ENCODE data around the gene FOLH1. TPM values are rescaled to one million over a fixed set of nuclear protein-coding genes. Genes with fewer than 3 reads are reported as not detected.
A peak's percentile ranks its signal among the peaks of the same experiment; 100 is the strongest.
"Not testable (repeated sequence)": the region's sequence is repeated elsewhere in the genome, so short reads cannot be mapped to it uniquely, and the experiment has no call there.

Gene FOLH1
- polyA plus RNA-seq (2013, experiment 1 of 2) = not detected
- polyA plus RNA-seq (2013, experiment 2 of 2) = not detected

- H3K9me3 ChIP-seq (ENCODE audit: control insufficient read depth, low read length) = no peaks in the 10 kb centered on the region
- H3K27me3 ChIP-seq (ENCODE audit: control insufficient read depth in 1 of 2, insufficient read depth in 1 of 2, low read length in 2 of 2) = no peaks in the 10 kb centered on the region
- no peak within 1 kb of the TSS for H2AFZ ChIP-seq (ENCODE audit: low read depth, low read length)
- H3K4me3 ChIP-seq (ENCODE audit: insufficient read depth in 1 of 2, low read depth in 1 of 2, low read length in 2 of 2) = peak within 1 kb of the TSS in 1 of 2 experiments; percentile 82
- no peak within 1 kb of the TSS for H3K27ac ChIP-seq (ENCODE audit: low read length, poor library complexity, severe bottlenecking)
- no peak within 1 kb of the TSS for H2BK5ac ChIP-seq (ENCODE audit: low read depth, low read length, poor library complexity, severe bottlenecking)
- no peak within 1 kb of the TSS for H2AK5ac ChIP-seq (ENCODE audit: low read length, severe bottlenecking)
- no peak within 1 kb of the TSS for H4K91ac ChIP-seq (ENCODE audit: low read length)
- no peak within 1 kb of the TSS for H3K23ac ChIP-seq (ENCODE audit: low read length in 2 of 2)
- no peak within 1 kb of the TSS for H4K8ac ChIP-seq (ENCODE audit: low read length)
- no peak within 1 kb of the TSS for H3K4me2 ChIP-seq (ENCODE audit: low read length, poor library complexity, severe bottlenecking)
- no peaks in the 10 kb centered on the region for H3K4me1 ChIP-seq (ENCODE audit: control insufficient read depth, insufficient read depth, low read depth, low read length)
- no peak within 1 kb of the TSS for H2BK120ac ChIP-seq (ENCODE audit: low read depth, low read length)
- 92% methylated on average over 46 of the region's 48 CpGs for WGBS
- no peak within 1 kb of the TSS for H2BK15ac ChIP-seq (ENCODE audit: low read depth, poor library complexity, severe bottlenecking)
- no peak within 1 kb of the TSS for H3K18ac ChIP-seq (ENCODE audit: low read depth in 1 of 2, low read length in 2 of 2)
- no peak within 1 kb of the TSS for H3K14ac ChIP-seq (ENCODE audit: low read length in 2 of 2)
- H3K9ac ChIP-seq (ENCODE audit: low read length) = peak within 1 kb of the TSS; percentile 63
- H3K36me3 ChIP-seq (ENCODE audit: control insufficient read depth in 1 of 2, insufficient read depth in 2 of 2, low read depth in 1 of 2, low read length in 2 of 2) = peaks cover 0 to 3% of the 10 kb centered on the region in 2 experiments
- H3K4ac ChIP-seq (ENCODE audit: low read depth in 1 of 2, low read length in 2 of 2) = no peak within 1 kb of the TSS
- DNase-seq = no peak
- H3K79me1 ChIP-seq (replicated peaks; ENCODE audit: low read length, poor library complexity, severe bottlenecking) = no peaks in the 10 kb centered on the region
- H2BK12ac ChIP-seq (ENCODE audit: low read length in 2 of 2) = no peak within 1 kb of the TSS
Measured at GRCh38 chr11:49208006-49208721, at the start of gene FOLH1. Gene FOLH1 (minus strand): TSS chr11:49208602. CDS start chr11:49208409, 193 bp downstream.

DNA sequence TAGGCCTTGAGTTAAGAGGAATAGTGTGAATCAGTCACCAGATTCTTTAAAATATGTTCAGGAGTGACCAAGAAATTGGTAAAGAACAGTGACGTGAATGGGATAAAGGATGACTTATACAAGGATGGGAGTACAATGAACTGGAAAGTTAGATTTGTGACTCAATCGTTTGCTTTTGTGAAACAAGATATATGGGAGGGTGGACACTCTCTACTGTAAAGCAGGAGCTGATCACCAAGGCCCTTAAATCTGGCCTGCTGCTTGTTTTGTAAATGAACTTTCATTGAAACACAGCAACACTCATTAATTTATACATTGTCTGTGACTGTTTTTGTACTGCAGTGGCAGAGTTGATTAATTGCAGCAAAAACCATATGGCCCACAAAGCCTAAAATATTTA lies 46.7 kb upstream of the FOLH1 start:
- not testable (repeated sequence) for H4K91ac ChIP-seq (ENCODE audit: low read length); H2BK5ac ChIP-seq (ENCODE audit: low read depth, low read length, poor library complexity, severe bottlenecking); H2BK120ac ChIP-seq (ENCODE audit: low read depth, low read length); H4K8ac ChIP-seq (ENCODE audit: low read length); H2BK12ac ChIP-seq (ENCODE audit: low read length in 2 of 2); H3K18ac ChIP-seq (ENCODE audit: low read depth in 1 of 2, low read length in 2 of 2); H3K4me2 ChIP-seq (ENCODE audit: low read length, poor library complexity, severe bottlenecking); H3K4me1 ChIP-seq (ENCODE audit: control insufficient read depth, insufficient read depth, low read depth, low read length); H3K23ac ChIP-seq (ENCODE audit: low read length in 2 of 2); H2AK5ac ChIP-seq (ENCODE audit: low read length, severe bottlenecking); H3K27me3 ChIP-seq (ENCODE audit: control insufficient read depth in 1 of 2, insufficient read depth in 1 of 2, low read length in 2 of 2); H3K14ac ChIP-seq (ENCODE audit: low read length in 2 of 2); H3K36me3 ChIP-seq (ENCODE audit: control insufficient read depth in 1 of 2, insufficient read depth in 2 of 2, low read depth in 1 of 2, low read length in 2 of 2); H3K4me3 ChIP-seq (ENCODE audit: insufficient read depth in 1 of 2, low read depth in 1 of 2, low read length in 2 of 2); DNase-seq; H3K9me3 ChIP-seq (ENCODE audit: control insufficient read depth, low read length); H2BK15ac ChIP-seq (ENCODE audit: low read depth, poor library complexity, severe bottlenecking); H3K4ac ChIP-seq (ENCODE audit: low read depth in 1 of 2, low read length in 2 of 2); H3K9ac ChIP-seq (ENCODE audit: low read length); H3K27ac ChIP-seq (ENCODE audit: low read length, poor library complexity, severe bottlenecking); H3K79me1 ChIP-seq (replicated peaks; ENCODE audit: low read length, poor library complexity, severe bottlenecking); H2AFZ ChIP-seq (ENCODE audit: low read depth, low read length)
- WGBS = 74% methylated on average over 2 of the region's 2 CpGs

GRCh38 chr11:49251212-49251611 lies 42.8 kb upstream of the FOLH1 start:
- H3K27ac ChIP-seq (ENCODE audit: low read length, poor library complexity, severe bottlenecking); H3K36me3 ChIP-seq (ENCODE audit: control insufficient read depth in 1 of 2, insufficient read depth in 2 of 2, low read depth in 1 of 2, low read length in 2 of 2); H2BK120ac ChIP-seq (ENCODE audit: low read depth, low read length); H3K14ac ChIP-seq (ENCODE audit: low read length in 2 of 2); H3K23ac ChIP-seq (ENCODE audit: low read length in 2 of 2); H2BK5ac ChIP-seq (ENCODE audit: low read depth, low read length, poor library complexity, severe bottlenecking); H3K9ac ChIP-seq (ENCODE audit: low read length); DNase-seq; H3K9me3 ChIP-seq (ENCODE audit: control insufficient read depth, low read length); H2AFZ ChIP-seq (ENCODE audit: low read depth, low read length); H3K4me3 ChIP-seq (ENCODE audit: insufficient read depth in 1 of 2, low read depth in 1 of 2, low read length in 2 of 2); H3K27me3 ChIP-seq (ENCODE audit: control insufficient read depth in 1 of 2, insufficient read depth in 1 of 2, low read length in 2 of 2); H4K8ac ChIP-seq (ENCODE audit: low read length); H3K4me2 ChIP-seq (ENCODE audit: low read length, poor library complexity, severe bottlenecking); H2BK12ac ChIP-seq (ENCODE audit: low read length in 2 of 2); H3K18ac ChIP-seq (ENCODE audit: low read depth in 1 of 2, low read length in 2 of 2); H3K4me1 ChIP-seq (ENCODE audit: control insufficient read depth, insufficient read depth, low read depth, low read length); H3K4ac ChIP-seq (ENCODE audit: low read depth in 1 of 2, low read length in 2 of 2); H4K91ac ChIP-seq (ENCODE audit: low read length); H2AK5ac ChIP-seq (ENCODE audit: low read length, severe bottlenecking); H2BK15ac ChIP-seq (ENCODE audit: low read depth, poor library complexity, severe bottlenecking); H3K79me1 ChIP-seq (replicated peaks; ENCODE audit: low read length, poor library complexity, severe bottlenecking): not testable (repeated sequence)
- WGBS = 59% methylated on average over 3 of the region's 5 CpGs

- not testable (repeated sequence) for H3K27ac ChIP-seq (ENCODE audit: low read length, poor library complexity, severe bottlenecking); H3K27me3 ChIP-seq (ENCODE audit: control insufficient read depth in 1 of 2, insufficient read depth in 1 of 2, low read length in 2 of 2); DNase-seq; H3K4me1 ChIP-seq (ENCODE audit: control insufficient read depth, insufficient read depth, low read depth, low read length); H3K79me1 ChIP-seq (replicated peaks; ENCODE audit: low read length, poor library complexity, severe bottlenecking); H3K9ac ChIP-seq (ENCODE audit: low read length); H3K9me3 ChIP-seq (ENCODE audit: control insufficient read depth, low read length); H2BK15ac ChIP-seq (ENCODE audit: low read depth, poor library complexity, severe bottlenecking); H2BK5ac ChIP-seq (ENCODE audit: low read depth, low read length, poor library complexity, severe bottlenecking); H4K91ac ChIP-seq (ENCODE audit: low read length); H3K23ac ChIP-seq (ENCODE audit: low read length in 2 of 2); H2AK5ac ChIP-seq (ENCODE audit: low read length, severe bottlenecking); H2AFZ ChIP-seq (ENCODE audit: low read depth, low read length); H3K4me2 ChIP-seq (ENCODE audit: low read length, poor library complexity, severe bottlenecking); H4K8ac ChIP-seq (ENCODE audit: low read length); H2BK120ac ChIP-seq (ENCODE audit: low read depth, low read length); H3K18ac ChIP-seq (ENCODE audit: low read depth in 1 of 2, low read length in 2 of 2); H3K14ac ChIP-seq (ENCODE audit: low read length in 2 of 2); H2BK12ac ChIP-seq (ENCODE audit: low read length in 2 of 2); H3K4ac ChIP-seq (ENCODE audit: low read depth in 1 of 2, low read length in 2 of 2); H3K4me3 ChIP-seq (ENCODE audit: insufficient read depth in 1 of 2, low read depth in 1 of 2, low read length in 2 of 2); H3K36me3 ChIP-seq (ENCODE audit: control insufficient read depth in 1 of 2, insufficient read depth in 2 of 2, low read depth in 1 of 2, low read length in 2 of 2)
- WGBS = 78% methylated on average over 4 of the region's 5 CpGs
Measured at GRCh38 chr11:49250398-49251115, 42.2 kb upstream of the FOLH1 start.
